ENCODE measurements around the gene SENP5.
A peak's percentile ranks its signal among the peaks of the same experiment; 100 is the strongest.

The SENP5 gene

GRCh38 chr3:196969660-196970546 is 102.2 kb downstream of the SENP5 start:
- DNase-seq = peak; percentile 3

- no peak for DNase-seq
These were observed 102.9 kb downstream of the SENP5 start for GRCh38 chr3:196970547-196971093.

DNA sequence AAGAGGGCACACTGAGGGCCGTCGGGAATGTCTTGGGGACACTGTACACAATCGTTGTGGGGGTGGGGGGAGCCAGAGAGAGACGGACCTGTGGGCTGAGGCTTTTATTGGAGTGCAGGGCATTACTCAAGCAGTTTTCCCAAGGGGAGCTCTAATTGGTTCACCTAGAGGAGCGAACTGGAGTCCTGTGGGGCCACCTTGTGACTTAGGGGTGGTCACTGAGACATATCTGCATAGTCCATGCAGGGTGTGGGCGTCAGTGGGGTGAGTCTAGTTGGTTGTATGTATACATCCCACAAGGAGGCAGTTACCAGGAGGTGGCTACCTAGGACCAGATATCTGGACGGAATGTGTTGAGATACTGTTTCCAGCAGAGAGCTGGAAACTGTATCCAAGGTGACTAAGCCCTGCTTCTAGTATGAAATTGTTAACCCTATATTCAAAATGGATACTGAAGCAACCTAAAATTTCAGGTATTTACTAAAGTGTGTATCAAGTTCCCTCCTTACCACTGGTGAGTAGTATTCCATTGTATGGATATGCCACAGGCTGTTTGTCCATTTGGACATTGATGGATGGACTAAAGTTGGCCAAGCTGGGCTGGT is 103.5 kb downstream of the SENP5 start:
- DNase-seq = no peak

GRCh38 chr3:196974661-196975060 is 106.9 kb downstream of the SENP5 start:
- no peak for DNase-seq

DNA sequence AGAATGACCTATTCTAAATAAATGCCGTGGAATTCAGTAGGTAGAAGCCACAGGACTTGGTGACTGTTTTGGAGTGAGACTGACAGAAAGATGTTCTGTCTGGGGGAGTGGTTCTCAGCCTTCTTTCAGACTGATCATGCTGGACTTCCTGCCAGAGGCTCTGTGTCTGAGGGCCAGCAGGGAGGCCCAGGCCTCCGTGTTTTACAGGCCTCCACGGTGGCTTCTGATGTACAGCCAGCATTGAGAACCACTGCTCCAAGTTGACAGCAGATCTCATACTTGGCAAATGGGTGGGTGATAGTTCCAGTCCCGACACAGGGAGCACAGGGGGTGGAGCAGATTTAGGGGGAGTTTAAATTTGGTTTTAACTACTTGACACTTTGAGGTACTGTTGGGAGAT is 107.6 kb downstream of the SENP5 start:
- DNase-seq = no peak

DNA sequence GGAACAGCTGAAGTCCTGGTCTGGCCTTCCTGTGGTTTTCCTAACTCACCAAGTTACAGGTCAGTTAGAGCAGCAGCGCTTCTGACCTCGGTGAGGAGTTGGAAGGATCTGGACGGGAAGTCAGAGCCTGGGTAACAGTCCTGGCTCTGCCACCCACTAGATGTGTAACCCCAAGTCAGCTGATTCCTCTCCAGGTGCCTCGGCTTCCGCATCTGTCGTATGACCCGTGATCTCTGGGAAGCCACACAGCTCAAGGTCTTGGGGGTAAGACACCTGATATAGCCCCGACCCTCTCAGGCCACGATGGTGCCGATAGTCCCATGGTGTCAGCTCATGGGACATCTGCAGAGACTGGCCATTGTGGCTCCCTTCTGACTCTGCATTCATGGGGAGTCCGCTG is 109.2 kb downstream of the SENP5 start:
- DNase-seq = no peak

- no peak for DNase-seq
These were observed 111.8 kb downstream of the SENP5 start for GRCh38 chr3:196979545-196979944.

DNA sequence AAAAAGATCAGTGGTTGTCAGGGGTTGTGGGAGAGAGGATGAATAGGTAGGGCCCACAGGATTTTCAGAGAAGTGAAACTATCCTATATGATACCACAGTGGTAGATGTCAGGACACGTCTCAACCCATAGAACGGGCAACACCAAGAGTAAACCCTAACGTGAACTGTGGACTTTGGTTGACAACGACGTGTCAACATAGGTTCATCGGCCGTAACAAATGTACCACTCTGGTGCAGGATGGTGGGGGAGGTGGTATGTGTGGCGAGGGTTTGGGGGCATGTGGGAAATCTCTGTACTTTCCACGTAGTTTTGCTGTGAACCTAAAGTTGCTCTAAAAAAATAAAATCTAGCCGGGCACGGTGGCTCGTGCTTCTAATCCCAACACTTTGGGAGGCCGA is 113.9 kb downstream of the SENP5 start:
- no peak for DNase-seq

- DNase-seq = no peak
These were observed 115.5 kb downstream of the SENP5 start for GRCh38 chr3:196983186-196983585.
